HCT116 (cell line): Measurements from ENCODE around the gene HOXD9. TPM values are rescaled to one million over a fixed set of nuclear protein-coding genes. Genes with fewer than 3 reads are reported as not detected.

Experiments used
- ATAC-seq: fragments of 200-7000 bp; cut with Tn5 transposase; 2 replicates; pipeline ENCODE4 v1.9.1; 2020; ENCODE audit warnings: mild to moderate bottlenecking, moderate library complexity
- BruUV-seq: library from RNA; stranded (reverse); fragments of 400-500 nt; replicated peaks from 2 replicates; lab custom pipeline; 2021; lab: Mats Ljungman, UMichigan
- CTCF ChIA-PET: fragments of 300-600 bp; sonication (Branson Sonifier 250); formaldehyde crosslinking; loops from one replicate; lab custom pipeline; 2021; ENCODE audit warnings: antibody characterized with exemption; lab: Charles Lee
- POLR2A ChIA-PET: fragments of 300-600, 350-600 bp; sonication (Branson Sonifier 250); formaldehyde crosslinking; loops from one replicate; lab custom pipeline; 2021; ENCODE audit warnings: antibody characterized with exemption; lab: Charles Lee
- RAD21 ChIA-PET, 2 experiments: fragments of 300-600 bp; sonication (Branson Sonifier 250); formaldehyde crosslinking; loops; one replicate each; lab custom pipeline; 2023; ENCODE audit warnings: low total read pairs in 2 of 2; ENCODE audit not compliant: uncharacterized antibody in 2 of 2, unreplicated experiment in 2 of 2, low non-redundant PET in 1 of 2; lab: Charles Lee
- DNase-seq: peaks from one replicate; pipeline ENCODE4 v3.0.0-alpha.2; 2010; ENCODE audit warnings: low read depth, low spot score
- H2AFZ ChIP-seq: fragments of 200-600 bp; shearing (Covaris generic), sonication (generic); 2 replicates; pipeline ENCODE4 v1.6.1; 2017; ENCODE audit warnings: low read depth, mixed run types, mixed read lengths, antibody characterized with exemption, low read length; ENCODE audit not compliant: poor library complexity, severe bottlenecking
- H3K27ac ChIP-seq: 2 replicates; pipeline ENCODE4 v1.5.1; 2012; ENCODE audit warnings: low read depth, low read length
- H3K27me3 ChIP-seq: fragments of 200-600 bp; sonication (generic); 2 replicates; pipeline ENCODE4 v1.6.1; 2016; ENCODE audit warnings: mixed run types, low read length, mixed read lengths; ENCODE audit not compliant: insufficient read depth
- H3K36me3 ChIP-seq, 2 experiments: fragments of 200-500 bp in 1 of 2; fragments of 200-600 bp in 1 of 2; sonication (Bioruptor generic) in 1 of 2; sonication (generic) in 1 of 2; 2 replicates each; pipeline versions ENCODE4 v1.5.1 to v1.6.1; 2014 to 2016; ENCODE audit warnings: low read length in 2 of 2, inconsistent platforms in 1 of 2, mixed read lengths in 1 of 2, mixed run types in 1 of 2; ENCODE audit not compliant: insufficient read depth in 2 of 2, control insufficient read depth in 1 of 2
- H3K4me1 ChIP-seq, 2 experiments: fragments of 200-600 bp in 1 of 2; sonication (generic) in 1 of 2; 2 replicates each; pipeline versions ENCODE4 v1.5.1 to v1.6.1; 2012 to 2017; ENCODE audit warnings: low read length in 2 of 2, inconsistent platforms in 1 of 2, mild to moderate bottlenecking in 1 of 2, mixed read lengths in 1 of 2, mixed run types in 1 of 2, moderate library complexity in 1 of 2; ENCODE audit not compliant: insufficient read depth in 2 of 2, control insufficient read depth in 1 of 2
- H3K4me2 ChIP-seq: fragments of 200-600 bp; sonication (generic); 2 replicates; pipeline ENCODE4 v1.6.1; 2017; ENCODE audit warnings: mixed run types, low read length, mixed read lengths
- H3K4me3 ChIP-seq, 2 experiments: fragments of 200-600 bp in 1 of 2; sonication (generic) in 1 of 2; replicated peaks in 1 of 2; 2 replicates each; pipeline ENCODE4 v1.5.1; 2011 to 2016; ENCODE audit warnings: low read length in 2 of 2, control low read depth in 1 of 2, low read depth in 1 of 2, mild to moderate bottlenecking in 1 of 2, mixed read lengths in 1 of 2, mixed run types in 1 of 2
- H3K79me2 ChIP-seq: fragments of 200-600 bp; sonication (generic); 2 replicates; pipeline ENCODE4 v1.6.1; 2017; ENCODE audit warnings: mild to moderate bottlenecking, mixed run types, low read length, moderate library complexity, mixed read lengths; ENCODE audit not compliant: insufficient read depth
- H3K9ac ChIP-seq: fragments of 200-600 bp; sonication (generic); 2 replicates; pipeline ENCODE4 v1.6.1; 2016; ENCODE audit warnings: low read length, mixed read lengths
- H3K9me2 ChIP-seq: fragments of 200-600 bp; sonication (generic), shearing (Covaris generic); 2 replicates; pipeline ENCODE4 v1.6.1; 2017; ENCODE audit warnings: mixed run types, mild to moderate bottlenecking, moderate library complexity; ENCODE audit not compliant: insufficient read depth
- H3K9me3 ChIP-seq, 2 experiments: fragments of 200-500 bp in 1 of 2; fragments of 200-600 bp in 1 of 2; sonication (Bioruptor generic) in 1 of 2; sonication (generic) in 1 of 2; 2 replicates each; pipeline ENCODE4 v1.6.1; 2014 to 2017; ENCODE audit warnings: low read length in 2 of 2, mixed read lengths in 2 of 2, inconsistent platforms in 1 of 2, low read depth in 1 of 2, mild to moderate bottlenecking in 1 of 2, mixed run types in 1 of 2, moderate library complexity in 1 of 2; ENCODE audit not compliant: control insufficient read depth in 1 of 2, insufficient read depth in 1 of 2
- H4K20me1 ChIP-seq: fragments of 200-600 bp; sonication (generic), shearing (Covaris generic); 2 replicates; pipeline ENCODE4 v1.6.1; 2017; ENCODE audit warnings: mixed run types, mild to moderate bottlenecking, moderate library complexity; ENCODE audit not compliant: insufficient read depth
- CEBPB ChIP-seq: IDR thresholded peaks from 2 replicates; pipeline ENCODE4 v1.6.1; 2012; ENCODE audit warnings: low read depth
- EGR1 ChIP-seq: IDR thresholded peaks from 2 replicates; pipeline ENCODE4 v1.6.1; 2012; ENCODE audit warnings: low read depth
- ELF1 ChIP-seq: IDR thresholded peaks from 2 replicates; pipeline ENCODE4 v1.6.1; 2012; ENCODE audit warnings: low read depth, borderline replicate concordance
- EZH2 ChIP-seq: fragments of 200-600 bp; sonication (generic); IDR thresholded peaks from 2 replicates; pipeline ENCODE4 v1.6.1; 2017; ENCODE audit warnings: antibody characterized with exemption, mixed run types
- EZH2phosphoT487 ChIP-seq: fragments of 200-600 bp; IDR thresholded peaks from 2 replicates; pipeline ENCODE4 v1.6.1; 2018; ENCODE audit warnings: antibody characterized with exemption, borderline replicate concordance
- FOSL1 ChIP-seq: IDR thresholded peaks from 2 replicates; pipeline ENCODE4 v1.6.1; 2012; ENCODE audit warnings: low read depth
- JUND ChIP-seq: IDR thresholded peaks from 2 replicates; pipeline ENCODE4 v1.6.1; 2012
- POLR2A ChIP-seq: IDR thresholded peaks from 2 replicates; pipeline ENCODE4 v1.7.0; 2011; ENCODE audit warnings: borderline replicate concordance; ENCODE audit not compliant: insufficient read depth, insufficient read length; ENCODE audit errors: extremely low read depth
- POLR2AphosphoS5 ChIP-seq: IDR thresholded peaks from 2 replicates; pipeline ENCODE4 v1.6.1; 2011; ENCODE audit warnings: mild to moderate bottlenecking, low read depth, low read length, moderate library complexity
- RAD21 ChIP-seq: IDR thresholded peaks from 2 replicates; pipeline ENCODE4 v1.6.1; 2012; ENCODE audit warnings: low read depth, mild to moderate bottlenecking
- SIN3A ChIP-seq: IDR thresholded peaks from 2 replicates; pipeline ENCODE4 v1.6.1; 2012; ENCODE audit warnings: low read depth
- TCF7L2 ChIP-seq: IDR thresholded peaks from 2 replicates; pipeline ENCODE4 v1.7.0; 2011; ENCODE audit warnings: borderline replicate concordance, inconsistent platforms; ENCODE audit not compliant: insufficient read depth, insufficient read length; ENCODE audit errors: extremely low read depth
- ZFX ChIP-seq: fragments of 450-650 bp; IDR thresholded peaks from 2 replicates; pipeline ENCODE4 v1.6.1; 2017
- ZNF274 ChIP-seq: fragments of 200-500 bp; sonication (Bioruptor generic); IDR thresholded peaks from 2 replicates; pipeline ENCODE4 v1.6.1; 2014; ENCODE audit warnings: mild to moderate bottlenecking, low read depth, low read length, inconsistent platforms
- intact Hi-C: fragments of 100-400 bp; cut with micrococcal nuclease; formaldehyde crosslinking; loops from 2 replicates; pipeline ENCODE4 v1.10.0; 2022
- total RNA-seq: library from RNA; stranded (reverse); gene quantifications from one replicate; pipeline ENCODE4 v1.2.1, GENCODE V29; 2021; ENCODE audit not compliant: unreplicated experiment
- TF ChIP-seq, protein P1 (sequence below): IDR thresholded peaks from 2 replicates; pipeline ENCODE4 v1.6.1; 2012
- TF ChIP-seq, protein P2 (sequence below): IDR thresholded peaks from 2 replicates; pipeline ENCODE4 v1.6.1; 2012
- TF ChIP-seq, protein P3 (sequence below): IDR thresholded peaks from 2 replicates; pipeline ENCODE4 v1.6.1; 2012; ENCODE audit warnings: low read depth
- TF ChIP-seq, protein P4 (sequence below): IDR thresholded peaks from 2 replicates; pipeline ENCODE4 v1.6.1; 2011; ENCODE audit warnings: mild to moderate bottlenecking, low read length, moderate library complexity; ENCODE audit not compliant: insufficient replicate concordance; ENCODE audit errors: extremely low read depth

The HOXD9 gene
- total RNA-seq, 1 experiment from 2014 or later = not detected

DNA sequence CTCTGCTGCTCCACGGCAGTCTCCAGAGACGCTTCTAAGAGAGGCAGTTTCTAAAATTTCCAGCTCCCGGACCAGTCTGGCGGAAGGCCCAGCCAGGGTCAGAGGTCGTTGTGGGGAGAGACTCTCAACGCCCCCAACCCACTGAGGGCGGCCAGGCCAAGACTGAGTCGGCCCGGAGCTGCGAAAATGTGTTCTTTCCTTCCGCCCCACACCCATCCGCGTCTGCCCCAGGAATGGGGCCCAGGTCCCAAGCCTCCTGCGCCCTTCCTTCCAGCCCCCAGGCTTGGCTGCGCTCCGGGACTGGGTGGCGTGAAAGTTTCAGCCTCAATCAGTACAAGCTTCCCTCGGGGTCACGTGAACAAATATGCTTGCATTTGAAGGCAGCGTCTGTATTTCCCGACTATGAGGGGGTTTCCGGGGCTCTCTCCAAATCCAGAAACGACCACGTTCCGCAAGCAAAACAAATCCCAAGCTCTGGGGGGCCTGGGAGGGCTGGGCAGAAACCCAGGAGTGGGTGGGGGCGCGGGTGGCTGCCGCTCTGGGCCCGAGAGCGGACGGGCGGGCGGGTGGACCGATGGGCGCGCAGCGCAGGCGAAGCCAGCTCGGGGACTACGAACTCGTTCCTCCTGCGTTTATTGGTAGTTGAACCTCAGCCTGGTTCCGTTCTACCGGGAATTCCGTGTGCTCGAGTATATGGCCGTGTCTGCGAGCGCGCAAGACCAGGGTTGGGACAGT lies 37.9 kb downstream of the HOXD9 start:
- H2AFZ ChIP-seq = no peak overlapping the region
- TF ChIP-seq, protein P1, sequence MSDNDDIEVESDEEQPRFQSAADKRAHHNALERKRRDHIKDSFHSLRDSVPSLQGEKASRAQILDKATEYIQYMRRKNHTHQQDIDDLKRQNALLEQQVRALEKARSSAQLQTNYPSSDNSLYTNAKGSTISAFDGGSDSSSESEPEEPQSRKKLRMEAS = no peak
- no peak for TF ChIP-seq SIN3A
- no peak for TF ChIP-seq ZNF274
- no peak for TF ChIP-seq POLR2A
- TF ChIP-seq EGR1 = no peak
- no peak for TF ChIP-seq JUND
- TF ChIP-seq, protein P2, sequence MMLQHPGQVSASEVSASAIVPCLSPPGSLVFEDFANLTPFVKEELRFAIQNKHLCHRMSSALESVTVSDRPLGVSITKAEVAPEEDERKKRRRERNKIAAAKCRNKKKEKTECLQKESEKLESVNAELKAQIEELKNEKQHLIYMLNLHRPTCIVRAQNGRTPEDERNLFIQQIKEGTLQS = no peak
- TF ChIP-seq EZH2phosphoT487 = no peak
- TF ChIP-seq EZH2 = no peak
- no peak for TF ChIP-seq ZFX
- TF ChIP-seq RAD21 = no peak
- TF ChIP-seq TCF7L2 = no peak
- TF ChIP-seq, protein P3, sequence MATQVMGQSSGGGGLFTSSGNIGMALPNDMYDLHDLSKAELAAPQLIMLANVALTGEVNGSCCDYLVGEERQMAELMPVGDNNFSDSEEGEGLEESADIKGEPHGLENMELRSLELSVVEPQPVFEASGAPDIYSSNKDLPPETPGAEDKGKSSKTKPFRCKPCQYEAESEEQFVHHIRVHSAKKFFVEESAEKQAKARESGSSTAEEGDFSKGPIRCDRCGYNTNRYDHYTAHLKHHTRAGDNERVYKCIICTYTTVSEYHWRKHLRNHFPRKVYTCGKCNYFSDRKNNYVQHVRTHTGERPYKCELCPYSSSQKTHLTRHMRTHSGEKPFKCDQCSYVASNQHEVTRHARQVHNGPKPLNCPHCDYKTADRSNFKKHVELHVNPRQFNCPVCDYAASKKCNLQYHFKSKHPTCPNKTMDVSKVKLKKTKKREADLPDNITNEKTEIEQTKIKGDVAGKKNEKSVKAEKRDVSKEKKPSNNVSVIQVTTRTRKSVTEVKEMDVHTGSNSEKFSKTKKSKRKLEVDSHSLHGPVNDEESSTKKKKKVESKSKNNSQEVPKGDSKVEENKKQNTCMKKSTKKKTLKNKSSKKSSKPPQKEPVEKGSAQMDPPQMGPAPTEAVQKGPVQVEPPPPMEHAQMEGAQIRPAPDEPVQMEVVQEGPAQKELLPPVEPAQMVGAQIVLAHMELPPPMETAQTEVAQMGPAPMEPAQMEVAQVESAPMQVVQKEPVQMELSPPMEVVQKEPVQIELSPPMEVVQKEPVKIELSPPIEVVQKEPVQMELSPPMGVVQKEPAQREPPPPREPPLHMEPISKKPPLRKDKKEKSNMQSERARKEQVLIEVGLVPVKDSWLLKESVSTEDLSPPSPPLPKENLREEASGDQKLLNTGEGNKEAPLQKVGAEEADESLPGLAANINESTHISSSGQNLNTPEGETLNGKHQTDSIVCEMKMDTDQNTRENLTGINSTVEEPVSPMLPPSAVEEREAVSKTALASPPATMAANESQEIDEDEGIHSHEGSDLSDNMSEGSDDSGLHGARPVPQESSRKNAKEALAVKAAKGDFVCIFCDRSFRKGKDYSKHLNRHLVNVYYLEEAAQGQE = no peak
- no peak for TF ChIP-seq ELF1
- TF ChIP-seq FOSL1 = no peak
- no peak for TF ChIP-seq CEBPB
- TF ChIP-seq, protein P4, sequence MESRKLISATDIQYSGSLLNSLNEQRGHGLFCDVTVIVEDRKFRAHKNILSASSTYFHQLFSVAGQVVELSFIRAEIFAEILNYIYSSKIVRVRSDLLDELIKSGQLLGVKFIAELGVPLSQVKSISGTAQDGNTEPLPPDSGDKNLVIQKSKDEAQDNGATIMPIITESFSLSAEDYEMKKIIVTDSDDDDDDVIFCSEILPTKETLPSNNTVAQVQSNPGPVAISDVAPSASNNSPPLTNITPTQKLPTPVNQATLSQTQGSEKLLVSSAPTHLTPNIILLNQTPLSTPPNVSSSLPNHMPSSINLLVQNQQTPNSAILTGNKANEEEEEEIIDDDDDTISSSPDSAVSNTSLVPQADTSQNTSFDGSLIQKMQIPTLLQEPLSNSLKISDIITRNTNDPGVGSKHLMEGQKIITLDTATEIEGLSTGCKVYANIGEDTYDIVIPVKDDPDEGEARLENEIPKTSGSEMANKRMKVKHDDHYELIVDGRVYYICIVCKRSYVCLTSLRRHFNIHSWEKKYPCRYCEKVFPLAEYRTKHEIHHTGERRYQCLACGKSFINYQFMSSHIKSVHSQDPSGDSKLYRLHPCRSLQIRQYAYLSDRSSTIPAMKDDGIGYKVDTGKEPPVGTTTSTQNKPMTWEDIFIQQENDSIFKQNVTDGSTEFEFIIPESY = no peak
- no peak for TF ChIP-seq POLR2AphosphoS5
- H3K4me2 ChIP-seq = no peak overlapping the region
- H4K20me1 ChIP-seq = no peaks in the 10 kb centered on the region
- ChIA-PET POLR2A (no interaction called here), RAD21 (no interaction called here), CTCF (no interaction called here)
- H3K9ac ChIP-seq = no peak overlapping the region
- no peaks in the 10 kb centered on the region for H3K79me2 ChIP-seq
- no peak overlapping the region for H3K4me3 ChIP-seq
- ATAC-seq = no peak
- no peak overlapping the region for H3K27ac ChIP-seq
- H3K27me3 ChIP-seq = no peaks in the 10 kb centered on the region
- H3K4me1 ChIP-seq = no peaks in the 10 kb centered on the region
- no peaks in the 10 kb centered on the region for H3K36me3 ChIP-seq
- no TSS peak for BruUV-seq
- intact Hi-C loops = no loop called here
- no peak for DNase-seq
- no peaks in the 10 kb centered on the region for H3K9me2 ChIP-seq
- no peaks in the 10 kb centered on the region for H3K9me3 ChIP-seq
